Lower leg skin (tissue), 3 donors: Measurements from ENCODE around the gene STK24.

Source experiments
- CTCF ChIP-seq, 3 donors: fragments of 450-650 bp; IDR thresholded peaks; one replicate each; pipeline ENCODE4 v1.5.1; 2016; ENCODE audit warnings: antibody characterized with exemption in 3 of 3, mild to moderate bottlenecking in 3 of 3, moderate library complexity in 2 of 3
- POLR2A ChIP-seq, 2 donors: fragments of 450-650 bp; IDR thresholded peaks; one replicate each; pipeline ENCODE4 v1.6.1; 2016 to 2017; ENCODE audit warnings: antibody characterized with exemption in 2 of 2, mild to moderate bottlenecking in 1 of 2, moderate library complexity in 1 of 2

DNA sequence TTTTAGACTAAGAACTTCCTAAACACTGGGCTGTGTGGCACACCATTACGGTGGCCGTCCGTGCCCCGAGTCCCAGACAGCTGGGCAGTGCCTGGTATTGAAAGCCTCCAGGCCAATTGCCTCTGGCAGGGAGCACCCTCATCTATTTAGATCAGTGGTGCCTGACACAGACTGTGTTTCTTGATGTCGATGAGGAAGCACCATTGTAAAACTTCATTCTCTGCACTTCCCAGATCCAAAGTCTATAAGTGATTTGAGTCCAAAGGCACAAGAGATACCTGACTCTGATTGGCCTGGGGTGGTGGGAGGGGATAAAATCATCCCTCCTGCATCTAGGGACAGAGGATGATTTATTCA, 8.5 kb upstream of the STK24 start:
- TF ChIP-seq CTCF (IDR thresholded peaks at IDR 0.05) (no peak), POLR2A (IDR thresholded peaks at IDR 0.05) (no peak)
